LNCaP clone FGC (cell line): ENCODE results near the gene CCNG2.

Source experiments
- DNase-seq: peaks from one replicate; pipeline ENCODE4 v3.0.0-alpha.2; 2011; ENCODE audit warnings: low read depth
- H3K4me3 ChIP-seq: 2 replicates; pipeline ENCODE4 v1.5.1; 2011; ENCODE audit warnings: mild to moderate bottlenecking, low read depth, low read length, control low read depth
- CTCF ChIP-seq: IDR thresholded peaks from 2 replicates; pipeline ENCODE4 v1.5.1; 2012; ENCODE audit warnings: mild to moderate bottlenecking; ENCODE audit not compliant: control insufficient read depth, insufficient read depth; ENCODE audit errors: extremely low read depth

The CCNG2 gene

GRCh38 chr4:77175201-77175611 is 18.2 kb downstream of the CCNG2 start:
- DNase-seq: no peak
- H3K4me3 ChIP-seq: no peak overlapping the region
- no peak for TF ChIP-seq CTCF

- TF ChIP-seq CTCF: no peak
Observed at GRCh38 chr4:77176640-77177039, 19.6 kb downstream of the CCNG2 start.

GRCh38 chr4:77177199-77177598 is 20.2 kb downstream of the CCNG2 start:
- DNase-seq: no peak
- no peak for TF ChIP-seq CTCF
- no peak overlapping the region for H3K4me3 ChIP-seq

More at GRCh38 chr4:77176640-77177039, 19.6 kb downstream of the CCNG2 start:
- DNase-seq: no peak
- H3K4me3 ChIP-seq: no peak overlapping the region

- DNase-seq: no peak
- no peak overlapping the region for H3K4me3 ChIP-seq
- no peak for TF ChIP-seq CTCF
Observed at GRCh38 chr4:77178560-77178959, 21.6 kb downstream of the CCNG2 start.

- no peak overlapping the region for H3K4me3 ChIP-seq
- DNase-seq: no peak
- no peak for TF ChIP-seq CTCF
Observed at GRCh38 chr4:77179519-77179918, 22.5 kb downstream of the CCNG2 start.

- DNase-seq: no peak
- no peak for TF ChIP-seq CTCF
- H3K4me3 ChIP-seq: no peak overlapping the region
Observed at GRCh38 chr4:77181720-77182119, 24.7 kb downstream of the CCNG2 start.

GRCh38 chr4:77183777-77184420 is 26.9 kb downstream of the CCNG2 start:
- TF ChIP-seq CTCF: no peak
- no peak for DNase-seq
- no peak overlapping the region for H3K4me3 ChIP-seq
